Fibroblast of gingiva (primary cell): ENCODE data around the gene JAKMIP1.

Experiments used
- DNase-seq: peaks from one replicate; pipeline ENCODE4 v3.0.0-alpha.2; 2011; ENCODE audit warnings: low read depth

Gene JAKMIP1

DNA sequence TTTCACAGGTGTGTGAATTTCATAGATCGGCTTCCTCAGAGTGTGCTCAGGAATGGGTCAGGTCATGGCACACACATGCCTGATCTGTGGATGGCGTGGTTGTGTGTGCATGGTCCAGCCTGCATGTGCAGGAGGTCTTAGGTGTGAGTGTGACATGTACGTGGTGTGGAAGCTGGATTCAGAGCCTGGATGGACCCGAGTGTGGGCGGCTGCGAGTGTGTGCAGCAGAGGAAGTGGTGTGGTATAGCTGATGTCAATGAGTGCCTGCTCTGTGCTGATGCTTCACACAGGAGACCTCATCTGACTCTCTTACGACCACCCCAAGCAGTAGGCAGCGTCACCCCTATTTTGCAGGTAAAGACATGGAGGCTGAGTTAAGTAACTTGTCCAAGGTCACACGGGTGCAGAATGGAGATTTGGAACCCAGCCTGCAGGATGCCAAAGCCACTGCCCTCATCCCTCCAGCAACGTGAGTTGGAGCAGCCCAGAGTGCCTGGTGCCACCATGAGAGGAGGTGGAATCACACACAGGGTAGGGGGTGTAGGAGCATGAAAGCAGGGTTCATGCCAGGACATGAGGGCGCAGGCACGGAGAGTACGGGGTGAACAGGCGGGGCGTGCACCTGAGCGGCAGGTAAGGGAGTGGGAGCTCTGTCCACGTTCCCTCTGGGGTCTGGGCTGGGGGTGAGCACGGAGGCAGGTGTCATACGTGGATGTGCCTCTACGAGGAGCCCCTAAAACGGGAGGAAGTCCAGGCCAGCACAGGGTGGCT lies 157.9 kb downstream of the JAKMIP1 start:
- DNase-seq = no peak

GRCh38 chr4:6041800-6042199 lies 158.5 kb downstream of the JAKMIP1 start:
- DNase-seq = no peak

- no peak for DNase-seq
Measured at GRCh38 chr4:6038711-6039110, 161.6 kb downstream of the JAKMIP1 start.

DNA sequence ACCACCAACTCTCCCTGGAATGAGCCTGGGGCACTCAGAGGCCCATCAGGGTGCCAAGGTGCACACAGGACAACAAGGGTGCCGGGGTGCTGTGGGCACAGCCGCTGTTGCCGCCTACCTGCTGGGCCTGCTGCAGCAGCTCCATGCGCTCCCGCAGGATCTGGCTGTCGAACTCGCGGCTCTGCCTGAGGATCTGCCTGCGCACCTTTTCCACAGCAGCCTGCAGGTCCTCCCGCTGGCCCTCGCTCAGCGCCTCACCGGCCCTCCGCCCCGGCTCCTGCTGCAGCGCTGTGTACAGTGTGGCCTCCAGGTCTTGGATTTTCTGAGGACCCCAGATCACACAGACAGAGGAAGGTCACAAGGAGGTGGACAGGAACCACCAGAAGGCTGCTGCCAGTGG lies 164.6 kb downstream of the JAKMIP1 start:
- DNase-seq = no peak

DNA sequence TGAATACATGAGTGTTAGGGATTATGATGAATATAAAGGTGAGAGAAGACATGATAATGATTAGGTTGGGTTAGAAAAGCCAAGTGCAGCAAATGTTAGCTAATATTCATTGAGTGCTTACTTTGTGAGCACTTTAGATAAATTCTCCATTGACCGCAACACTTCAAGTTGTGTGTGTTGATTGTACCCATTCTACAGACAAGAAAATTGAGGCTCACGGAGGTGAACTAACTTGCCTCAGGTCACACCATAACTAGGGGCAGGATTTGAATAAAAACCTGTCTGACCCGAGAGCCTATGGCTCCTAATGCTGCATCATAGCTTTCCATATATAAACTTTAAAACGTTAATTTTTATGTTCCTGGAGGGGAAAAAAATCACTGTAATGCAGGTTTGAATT lies 167.0 kb downstream of the JAKMIP1 start:
- DNase-seq = no peak

- no peak for DNase-seq
Measured at GRCh38 chr4:6032249-6033244, 167.8 kb downstream of the JAKMIP1 start.

DNA sequence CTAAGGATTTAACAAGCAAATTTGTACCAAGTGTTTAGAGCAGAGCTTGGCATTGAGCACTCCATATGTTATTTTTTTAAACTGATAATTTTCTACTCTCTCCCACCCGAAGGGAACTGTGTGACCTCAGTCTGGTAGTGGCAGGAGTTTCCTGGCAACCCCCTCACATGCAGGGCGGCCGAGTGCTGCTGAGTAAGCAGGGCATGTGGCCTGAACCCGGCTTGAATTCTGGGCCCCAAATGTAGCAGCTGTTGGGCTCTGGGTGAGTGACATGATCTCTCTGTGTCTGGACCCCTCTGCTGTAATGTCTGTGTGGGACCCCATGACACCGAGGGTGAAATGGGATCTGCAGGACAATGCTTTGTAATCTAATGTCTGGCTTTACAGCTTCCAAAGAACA lies 168.5 kb downstream of the JAKMIP1 start:
- DNase-seq = no peak

DNA sequence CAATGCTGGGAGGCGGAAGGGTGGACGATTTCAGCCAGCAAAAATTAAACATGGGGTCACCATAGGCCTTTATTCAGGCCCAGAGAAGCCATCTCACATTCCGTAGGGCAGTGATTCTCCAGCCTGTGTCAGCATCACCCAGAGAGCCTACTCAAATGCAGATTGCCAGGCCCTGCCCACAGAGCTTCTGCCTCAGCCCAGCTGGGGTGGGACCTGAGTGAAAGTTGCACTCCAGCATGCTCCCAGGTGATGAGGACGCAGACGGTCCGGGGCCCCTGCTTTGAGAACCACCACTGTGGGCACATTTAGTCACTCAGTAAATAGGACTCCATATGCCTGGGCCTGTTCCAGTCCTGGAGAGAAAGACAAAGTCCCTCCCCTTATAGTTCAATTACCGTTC lies 169.7 kb downstream of the JAKMIP1 start:
- DNase-seq = no peak

DNA sequence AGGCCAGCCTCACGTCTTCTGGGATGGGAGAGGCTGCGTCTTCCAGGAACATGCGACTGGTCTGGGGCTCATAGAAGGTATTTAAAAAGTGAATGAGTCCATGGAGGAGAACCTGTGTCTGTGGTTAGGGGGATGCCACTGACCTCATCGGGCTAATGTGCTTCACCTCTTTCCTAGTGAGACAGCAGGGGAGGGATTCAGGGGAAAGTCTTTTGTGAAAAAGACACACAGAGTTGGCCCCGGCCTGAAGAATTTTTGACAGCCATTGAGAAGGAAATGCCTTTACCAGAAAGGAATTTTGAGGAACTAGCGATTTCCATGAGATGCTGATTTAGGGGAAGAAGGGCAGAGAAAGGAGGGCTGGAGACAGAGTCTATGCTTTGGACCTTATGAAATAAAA lies 171.1 kb downstream of the JAKMIP1 start:
- DNase-seq = no peak

GRCh38 chr4:6028168-6028567 lies 172.2 kb downstream of the JAKMIP1 start:
- no peak for DNase-seq

GRCh38 chr4:6027392-6027791 lies 173.0 kb downstream of the JAKMIP1 start:
- DNase-seq = no peak

GRCh38 chr4:6024313-6024960 lies 175.9 kb downstream of the JAKMIP1 start:
- no peak for DNase-seq

GRCh38 chr4:6023731-6024130 lies 176.6 kb downstream of the JAKMIP1 start:
- DNase-seq = no peak

GRCh38 chr4:6022607-6023288 lies 177.6 kb downstream of the JAKMIP1 start:
- no peak for DNase-seq

GRCh38 chr4:6021831-6022606 lies 178.3 kb downstream of the JAKMIP1 start:
- no peak for DNase-seq

GRCh38 chr4:6020613-6021012 lies 179.7 kb downstream of the JAKMIP1 start:
- DNase-seq = no peak

- DNase-seq = no peak
Measured at GRCh38 chr4:6019316-6020263, 180.8 kb downstream of the JAKMIP1 start.

DNA sequence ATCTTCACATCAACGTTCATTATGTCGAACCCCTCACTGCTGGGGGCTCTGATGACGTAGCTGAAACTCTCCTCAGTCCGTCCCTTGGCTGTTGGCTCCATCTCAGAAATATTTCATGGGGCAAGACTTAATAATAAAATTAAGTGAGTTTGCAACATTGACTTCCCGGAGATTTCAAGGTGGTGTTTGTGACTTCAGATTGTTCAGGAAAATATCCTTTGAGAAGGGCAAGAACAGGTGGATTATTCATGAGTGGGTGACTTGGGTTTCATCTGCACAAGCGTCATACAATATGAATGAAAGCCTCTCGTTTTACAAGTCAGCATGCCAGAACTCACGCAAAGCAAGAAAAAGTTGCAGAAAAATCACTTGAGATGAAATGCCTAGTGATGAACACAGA lies 182.0 kb downstream of the JAKMIP1 start, which contains the start of gene C4orf50:
Gene C4orf50, minus strand, starts transcription at position 101 of the 400 bp plus-strand sequence.
- DNase-seq = no peak

DNA sequence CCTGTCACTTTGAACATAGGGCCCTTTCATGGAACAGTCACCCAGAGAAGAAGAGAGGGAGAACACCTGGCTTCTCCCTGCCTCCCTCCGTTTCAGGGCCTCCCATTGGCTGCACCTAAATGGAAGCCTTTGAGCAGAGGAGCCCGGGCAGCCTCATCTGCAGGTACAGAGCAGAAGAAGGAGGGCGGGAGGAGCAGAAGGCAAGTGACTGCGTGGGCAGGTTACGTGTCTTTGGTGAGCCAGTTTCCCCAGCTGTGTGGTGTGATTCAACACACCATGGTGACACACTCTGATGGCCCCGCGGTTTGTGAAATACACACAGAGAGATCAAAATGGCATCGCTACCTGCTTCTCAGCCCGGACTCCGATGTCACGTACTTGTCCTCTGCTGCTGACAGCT lies 182.5 kb downstream of the JAKMIP1 start:
- no peak for DNase-seq

DNA sequence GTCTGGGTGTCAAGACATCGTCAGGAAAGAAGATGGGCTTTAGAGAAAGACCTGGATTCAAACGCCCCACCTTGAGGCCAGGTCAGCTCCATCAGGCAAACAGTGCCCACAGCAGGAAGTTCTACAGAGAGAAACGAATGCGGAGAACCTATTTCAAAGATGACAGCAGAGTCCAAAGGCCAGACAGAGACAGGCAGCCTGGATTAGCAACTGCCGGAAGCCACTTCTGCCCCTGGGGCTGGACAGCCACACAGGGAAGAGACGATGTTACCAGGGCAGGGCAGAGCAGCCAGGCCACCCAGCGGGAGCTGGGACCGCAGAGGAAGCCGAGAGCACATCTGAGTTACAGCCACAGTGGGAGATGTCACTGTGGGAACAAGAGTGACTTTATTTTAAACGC lies 183.3 kb downstream of the JAKMIP1 start:
- DNase-seq = no peak
